Activated gamma-delta T cell (primary cell): ENCODE data around the gene ACVRL1.

Source experiments
- DNase-seq: peaks from one replicate; lab custom pipeline; 2025; lab: John Stamatoyannopoulos, UW

ACVRL1 gene

GRCh38 chr12:51962737-51963136, 55.4 kb downstream of the ACVRL1 start:
- DNase-seq = no peak

GRCh38 chr12:51963477-51963876, 56.2 kb downstream of the ACVRL1 start:
- DNase-seq = no peak

- DNase-seq = no peak
Measured at GRCh38 chr12:51969643-51970042, 62.3 kb downstream of the ACVRL1 start.

- DNase-seq = no peak
Measured at GRCh38 chr12:51970904-51971646, 63.8 kb downstream of the ACVRL1 start.

- DNase-seq = no peak
Measured at GRCh38 chr12:51971679-51972421, 64.5 kb downstream of the ACVRL1 start.

GRCh38 chr12:51972422-51972812, 65.1 kb downstream of the ACVRL1 start:
- no peak for DNase-seq

GRCh38 chr12:51972849-51973273, 65.6 kb downstream of the ACVRL1 start:
- peak; percentile 18 for DNase-seq
